Umbilical cord (tissue), 2 donors: ENCODE results near the gene SNAI3. TPM values are rescaled to one million over a fixed set of nuclear protein-coding genes. Genes with fewer than 3 reads are reported as not detected.
"Not testable (repeated sequence)": the region's sequence is repeated elsewhere in the genome, so short reads cannot be mapped to it uniquely, and the experiment has no call there.

ENCODE experiments used
- DNase-seq: peaks from one replicate; pipeline ENCODE4 v3.0.0-alpha.2; 2015; ENCODE audit warnings: low spot score
- total RNA-seq: library from RNA; depleted of rRNA; stranded (reverse); fragments of >200 nt; gene quantifications from one replicate; pipeline ENCODE4 v1.2.3, GENCODE V29; 2014; ENCODE audit warnings: low replicate concordance; ENCODE audit not compliant: insufficient read depth

Gene SNAI3
- total RNA-seq, 1 donor from 2014 or later: not detected

DNA sequence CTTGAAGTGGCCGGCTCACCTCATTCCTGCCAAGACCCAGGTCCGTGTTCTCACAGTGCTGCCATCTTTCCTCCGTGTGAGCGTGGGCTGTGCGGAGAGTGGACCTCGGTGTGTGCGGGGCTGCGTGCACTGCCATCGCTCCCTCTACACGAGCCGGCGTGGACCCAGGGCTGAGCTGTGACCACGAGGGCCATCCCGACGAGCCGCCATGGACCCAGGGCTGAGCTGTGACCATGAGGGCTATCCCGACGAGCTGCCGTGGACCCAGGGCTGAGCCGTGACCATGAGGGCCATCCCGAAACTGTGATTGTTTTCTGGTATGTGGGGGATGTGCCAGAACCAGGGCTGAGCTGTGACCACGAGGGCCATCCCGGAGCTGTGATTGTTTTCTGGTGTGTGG lies 14.5 kb downstream of the SNAI3 start:
- no peak for DNase-seq

DNA sequence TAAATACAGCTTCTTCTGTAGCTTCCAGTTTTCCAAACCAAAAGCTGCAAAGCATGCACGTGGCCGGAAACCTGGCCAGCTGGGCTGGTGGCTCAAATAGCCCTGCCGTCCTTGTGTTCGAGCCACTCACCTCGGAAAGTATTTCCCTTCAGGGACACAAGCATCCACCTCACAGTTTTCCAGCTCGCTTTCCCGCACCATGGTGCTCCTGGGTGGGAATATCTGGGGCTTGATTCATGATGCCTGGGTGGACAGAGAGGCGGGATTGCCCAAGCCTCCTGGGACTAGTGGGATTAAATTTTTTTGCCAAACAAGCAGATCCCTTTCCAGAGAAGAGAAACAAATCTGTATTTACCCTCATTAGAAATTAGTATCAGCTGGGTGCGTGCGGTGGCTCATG lies 16.3 kb downstream of the SNAI3 start:
- DNase-seq: no peak

DNA sequence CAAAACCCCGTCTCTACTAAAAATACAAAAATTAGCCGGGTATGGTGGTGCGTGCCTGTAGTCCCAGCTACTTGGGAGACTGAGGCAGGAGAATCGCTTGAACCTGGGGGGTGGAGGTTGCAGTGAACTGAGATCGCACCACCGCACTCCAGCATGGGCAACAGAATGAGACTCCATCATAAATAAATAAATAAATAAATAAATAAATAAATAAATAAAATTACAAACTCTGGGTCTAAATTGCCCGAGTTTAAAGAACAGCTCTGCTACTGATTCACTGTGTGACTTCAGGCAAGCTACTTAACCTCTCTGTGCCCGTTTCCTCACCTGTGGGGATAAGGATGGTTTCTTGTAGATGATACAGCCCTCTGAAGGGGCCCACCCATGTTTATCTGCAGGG lies 16.8 kb downstream of the SNAI3 start:
- not testable (repeated sequence) for DNase-seq

DNA sequence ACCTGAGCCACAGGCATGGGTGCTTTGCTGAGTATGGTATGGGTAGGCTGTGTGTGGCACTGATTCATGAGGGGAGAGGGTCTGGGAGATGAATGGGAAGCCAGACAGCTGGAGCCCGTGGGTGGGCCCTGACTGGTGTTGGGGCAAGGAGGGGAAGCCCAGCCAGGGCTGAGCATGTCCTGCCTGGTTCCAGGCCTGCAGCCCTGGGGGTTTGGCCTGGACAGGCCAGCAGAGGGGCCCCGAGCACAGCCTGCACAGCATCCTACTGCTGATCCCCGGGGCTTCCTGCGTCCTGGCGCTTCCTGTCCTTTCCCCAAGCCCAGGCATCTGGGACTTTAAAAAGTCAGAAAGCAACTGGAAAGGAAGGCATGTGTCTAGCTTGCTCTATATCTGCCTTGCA lies 18.8 kb downstream of the SNAI3 start:
- no peak for DNase-seq

DNA sequence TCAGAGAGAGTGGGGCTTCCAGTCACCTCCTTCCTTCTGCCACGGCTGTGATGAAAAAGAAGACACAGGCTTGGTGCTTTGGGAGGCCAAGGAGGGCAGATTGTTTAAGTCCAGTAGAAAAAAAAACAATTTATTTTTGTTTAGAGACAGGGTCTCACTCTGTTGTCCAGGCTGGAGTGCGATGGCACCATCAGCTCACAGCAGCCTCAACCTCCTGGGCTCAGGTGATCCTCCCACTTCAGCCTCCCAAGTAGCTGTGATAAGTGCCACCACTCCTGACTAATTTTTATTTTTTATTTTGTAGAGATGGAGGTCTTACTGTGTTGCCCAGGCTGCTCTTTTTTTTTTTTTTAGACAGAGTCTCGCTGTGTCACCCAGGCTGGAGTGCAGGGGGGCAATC lies 20.7 kb downstream of the SNAI3 start:
- no peak for DNase-seq

DNA sequence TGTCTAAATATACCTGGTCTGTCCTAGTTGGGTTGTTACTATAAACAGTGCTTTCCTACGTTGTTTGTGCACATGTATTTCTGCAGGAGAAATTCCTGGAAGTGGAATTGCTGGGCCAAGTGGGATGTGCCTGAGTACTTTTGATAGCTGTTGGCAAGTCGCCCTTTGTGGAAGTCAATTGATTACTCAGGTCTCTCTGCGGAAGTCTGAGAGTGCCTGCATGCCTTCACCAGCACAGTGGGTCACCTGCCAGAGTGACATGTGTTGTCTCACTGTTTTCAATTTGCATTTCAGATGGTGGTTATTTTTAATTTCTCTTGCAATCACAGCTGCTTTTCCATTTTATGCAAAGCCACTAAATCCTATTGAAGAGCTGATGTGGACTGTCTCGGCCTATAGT lies 21.2 kb downstream of the SNAI3 start:
- DNase-seq: no peak

DNA sequence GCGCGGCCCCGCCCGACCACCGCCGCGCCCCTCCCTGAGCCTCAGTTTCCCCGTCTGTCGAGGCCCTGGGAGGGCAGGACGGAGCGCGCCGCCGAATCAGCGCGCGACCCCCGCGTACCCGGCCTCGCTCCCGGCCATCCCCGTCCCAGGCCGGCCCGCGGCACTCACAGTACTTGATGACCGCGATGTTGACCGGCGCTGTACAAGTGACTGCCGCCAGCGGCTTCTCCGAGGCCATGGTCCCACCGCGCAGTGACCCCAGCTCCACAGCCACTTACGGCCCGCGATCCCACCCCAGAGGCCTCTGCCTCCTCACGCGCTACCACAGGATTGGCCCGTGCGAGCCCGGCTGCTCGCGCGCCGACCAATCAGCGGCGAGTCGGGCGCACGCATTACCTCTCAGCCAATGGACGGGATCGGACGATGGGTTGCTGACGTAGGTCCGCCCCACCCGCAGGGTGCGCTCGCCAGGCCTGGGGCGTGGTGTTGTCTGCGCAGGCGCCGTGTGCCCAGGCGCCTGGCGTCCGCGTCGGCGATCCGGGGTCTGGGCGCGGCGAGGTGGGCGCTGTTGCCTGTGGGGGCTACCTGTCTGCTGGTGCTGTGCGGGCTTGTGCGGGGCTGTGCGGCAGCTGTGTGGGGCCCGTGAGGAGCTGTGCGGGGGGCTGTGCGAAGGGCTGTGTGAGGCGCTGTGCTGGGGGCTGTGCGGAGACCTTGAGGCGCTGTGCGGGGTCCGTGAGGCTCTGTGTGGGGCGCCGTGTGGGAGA lies 23.3 kb downstream of the SNAI3 start, which contains the start of gene MVD:
Gene MVD (minus strand): TSS at position 249 of the 764 bp plus-strand sequence. CDS start 11 bp downstream, at position 238.
- DNase-seq: peak; percentile 99

DNA sequence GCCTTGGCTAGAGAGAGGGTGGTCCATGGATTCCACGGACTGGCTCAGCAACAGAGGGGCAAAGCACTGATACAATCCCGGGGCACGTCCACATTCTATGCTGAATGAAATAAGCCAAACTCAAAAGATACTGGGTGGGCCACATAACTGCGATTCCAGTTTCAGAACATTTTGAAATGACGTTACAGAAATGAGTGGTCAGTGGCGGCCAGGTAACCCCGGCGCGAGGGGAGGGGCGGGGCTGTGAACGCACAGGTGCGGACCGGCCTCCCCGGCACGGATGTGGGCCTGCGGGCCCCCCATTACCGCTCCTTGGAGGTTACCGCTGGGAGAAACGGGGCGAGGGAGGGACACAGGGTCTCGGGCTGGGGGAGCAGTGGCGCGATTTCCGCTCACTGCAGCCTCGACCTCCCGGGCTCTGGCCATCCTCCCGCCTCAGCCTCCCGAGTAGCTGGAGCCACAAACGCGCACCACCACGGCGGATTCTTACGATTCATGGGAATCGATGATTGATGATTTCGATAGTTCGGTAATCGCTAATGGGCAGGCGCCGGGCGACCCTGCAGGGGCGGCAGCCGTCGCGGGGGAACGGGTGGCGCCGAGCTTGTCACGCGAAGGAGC lies 24.0 kb downstream of the SNAI3 start:
- DNase-seq: no peak

DNA sequence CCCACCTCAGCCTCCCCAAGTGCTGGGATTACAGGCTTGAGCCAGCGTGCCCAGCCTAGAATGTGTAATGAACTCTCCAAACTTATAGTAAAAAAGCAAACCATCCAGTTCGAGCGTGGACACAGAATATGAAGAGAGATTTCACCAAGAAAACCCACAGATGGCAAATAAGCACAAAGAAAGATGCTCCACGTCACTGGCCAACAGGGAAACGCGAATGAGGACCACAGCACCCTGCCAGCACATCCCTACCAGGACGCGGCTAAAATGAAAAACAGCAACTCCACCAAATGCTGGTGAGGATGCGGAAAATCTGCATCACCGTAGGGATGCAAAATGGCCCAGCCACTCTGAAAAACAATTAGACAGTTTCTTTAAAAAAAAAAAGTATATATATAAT lies 24.8 kb downstream of the SNAI3 start:
- DNase-seq: no peak

DNA sequence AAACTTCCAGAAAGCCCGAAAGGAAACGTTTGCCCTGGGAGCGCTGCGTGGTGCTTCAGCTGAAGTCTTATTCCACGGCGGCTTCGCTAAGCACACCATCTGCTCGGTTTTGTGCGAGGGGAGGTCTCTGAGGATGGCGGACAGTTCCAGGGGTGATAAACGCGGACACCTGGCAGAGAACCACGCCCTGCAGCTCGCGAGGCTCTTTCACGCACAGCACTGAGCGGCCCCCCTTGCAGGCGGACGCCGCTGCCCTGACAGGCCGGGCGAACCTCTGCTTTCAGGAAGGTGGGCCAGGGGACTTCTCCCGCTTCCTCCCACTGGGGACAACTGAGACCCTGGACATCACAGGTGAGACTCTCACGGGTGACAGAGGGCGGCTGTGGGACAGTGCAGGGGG lies 27.1 kb downstream of the SNAI3 start:
- DNase-seq: no peak

DNA sequence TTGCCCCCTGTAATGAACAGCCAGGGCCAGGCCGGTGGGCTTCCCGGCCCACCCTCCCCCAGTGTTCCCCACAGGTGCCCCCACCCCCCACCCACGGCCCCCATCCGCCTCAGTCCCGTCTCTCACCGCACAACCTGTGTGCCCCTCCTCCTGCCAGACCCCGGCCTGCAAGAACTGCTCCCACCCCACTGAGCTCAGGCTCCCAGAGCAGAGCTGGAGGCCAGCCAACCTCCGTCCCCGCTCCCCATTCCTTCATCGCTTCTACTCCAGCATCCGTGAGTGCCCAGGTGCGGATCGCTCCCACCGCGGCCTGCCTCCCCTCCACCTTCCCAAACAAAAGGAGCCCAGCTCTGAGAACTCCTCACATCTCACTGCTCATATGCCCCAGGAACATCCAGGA lies 27.6 kb downstream of the SNAI3 start:
- no peak for DNase-seq

DNA sequence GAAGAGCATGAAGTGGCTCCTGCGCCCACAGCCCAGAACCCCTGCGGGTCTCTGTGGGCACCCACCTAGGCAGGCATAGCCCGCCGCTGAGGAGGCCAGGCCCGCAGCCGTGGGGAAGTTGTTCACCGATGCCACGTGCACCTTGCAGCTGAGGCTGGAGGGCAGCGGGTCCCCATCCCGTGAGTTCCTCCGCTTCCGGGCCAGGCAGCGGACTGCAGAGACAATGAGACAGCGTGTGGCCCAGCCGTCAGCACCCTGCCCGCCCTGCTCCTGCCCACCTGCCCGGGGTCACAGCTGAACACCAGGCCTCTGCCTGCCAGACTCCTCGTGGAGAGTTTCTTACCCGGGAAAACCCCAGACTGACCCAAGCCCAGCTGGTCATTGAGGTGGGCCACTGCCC lies 28.9 kb downstream of the SNAI3 start:
- DNase-seq: no peak

DNA sequence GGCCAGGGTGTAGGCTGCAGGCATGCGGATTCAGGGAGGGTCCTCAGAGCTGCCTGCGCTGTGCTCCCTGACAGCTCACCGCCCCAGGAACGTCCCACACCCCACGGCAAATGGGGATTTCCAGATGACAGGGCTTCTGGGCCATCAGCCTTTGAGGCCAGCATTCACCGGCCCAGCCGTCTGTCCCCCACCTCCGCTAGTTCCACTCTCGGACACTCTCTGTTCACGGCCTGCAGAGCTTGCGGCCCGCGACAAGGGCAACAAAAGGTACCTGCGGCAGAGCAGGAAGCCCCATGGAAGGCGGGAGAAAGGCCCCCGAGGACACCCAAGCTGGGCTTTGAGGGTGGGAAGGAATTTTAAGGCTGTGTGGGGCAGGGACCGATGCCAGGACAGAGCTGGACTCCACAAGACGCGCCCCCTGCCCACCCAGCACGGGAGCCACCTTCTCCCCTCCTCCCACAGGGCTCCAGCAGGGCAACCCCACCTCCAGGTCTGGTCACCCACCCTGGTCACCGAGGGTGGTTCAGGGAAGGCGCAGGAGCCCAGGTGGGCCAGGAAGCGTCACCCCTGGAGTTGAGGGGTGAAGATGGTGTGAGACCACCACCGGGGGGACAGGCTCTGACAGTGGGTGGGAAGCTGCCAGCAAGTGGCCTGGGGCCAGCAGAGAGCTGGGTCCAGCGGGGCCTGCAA lies 29.9 kb downstream of the SNAI3 start:
- no peak for DNase-seq

DNA sequence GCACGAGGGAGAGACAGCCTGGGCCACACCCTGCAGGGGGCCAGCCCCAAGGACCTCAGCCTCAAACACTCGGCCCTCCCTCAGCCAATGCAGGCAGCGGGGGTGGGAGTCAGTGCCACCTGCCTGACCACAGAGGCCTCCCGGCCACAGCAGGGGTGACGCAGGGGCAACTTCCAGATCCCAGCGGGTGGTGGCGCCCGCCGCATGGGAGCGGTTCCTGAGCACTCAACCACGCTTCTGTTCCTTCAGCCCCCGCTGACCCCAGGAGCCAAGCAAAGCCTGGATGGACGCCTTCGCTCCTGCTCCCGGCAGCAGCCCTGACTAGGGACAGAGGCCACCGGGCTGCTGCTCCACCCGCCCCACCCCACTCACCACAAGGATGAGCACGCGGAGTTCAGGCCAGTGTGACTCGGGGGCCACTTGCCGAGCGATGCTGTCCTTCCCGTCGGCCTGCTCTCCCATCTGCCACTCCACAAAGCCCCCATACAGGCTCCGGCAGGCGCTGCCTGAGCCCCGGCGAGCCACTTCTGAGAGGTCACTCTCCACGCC lies 30.5 kb downstream of the SNAI3 start:
- DNase-seq: no peak

DNA sequence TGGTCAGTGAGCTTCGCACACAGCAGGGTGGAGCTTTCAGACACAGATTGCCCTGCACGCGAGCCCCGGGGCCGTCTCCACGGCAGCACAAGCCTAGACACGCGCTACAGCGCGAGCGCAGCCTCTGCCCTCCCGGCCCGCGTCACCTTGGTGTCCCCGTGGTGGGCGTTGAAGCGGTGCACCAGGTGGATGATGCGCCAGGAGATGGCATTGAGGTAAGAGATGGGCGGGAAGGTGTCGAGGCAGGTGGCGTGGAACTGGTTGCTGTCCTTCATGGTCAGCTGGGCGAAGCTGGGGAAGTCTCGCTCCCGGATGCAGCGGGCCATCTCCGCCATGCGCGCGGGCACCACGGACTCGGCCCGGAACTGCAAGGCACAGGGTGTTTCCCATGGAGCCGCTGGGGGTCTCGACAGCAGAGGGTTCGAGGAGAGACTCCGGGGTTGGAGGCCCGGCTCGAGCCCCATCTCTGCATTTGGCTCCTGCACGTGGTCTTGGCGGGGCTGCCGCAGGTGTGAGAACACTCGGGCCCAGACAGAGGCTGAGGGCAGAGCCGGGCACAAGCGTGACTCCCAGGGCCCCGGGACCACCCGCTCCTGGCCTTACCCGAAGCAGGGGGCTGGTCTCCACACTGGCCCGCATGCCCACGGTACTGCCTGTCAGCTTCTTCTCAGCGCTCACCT lies 31.1 kb downstream of the SNAI3 start:
- DNase-seq: no peak

DNA sequence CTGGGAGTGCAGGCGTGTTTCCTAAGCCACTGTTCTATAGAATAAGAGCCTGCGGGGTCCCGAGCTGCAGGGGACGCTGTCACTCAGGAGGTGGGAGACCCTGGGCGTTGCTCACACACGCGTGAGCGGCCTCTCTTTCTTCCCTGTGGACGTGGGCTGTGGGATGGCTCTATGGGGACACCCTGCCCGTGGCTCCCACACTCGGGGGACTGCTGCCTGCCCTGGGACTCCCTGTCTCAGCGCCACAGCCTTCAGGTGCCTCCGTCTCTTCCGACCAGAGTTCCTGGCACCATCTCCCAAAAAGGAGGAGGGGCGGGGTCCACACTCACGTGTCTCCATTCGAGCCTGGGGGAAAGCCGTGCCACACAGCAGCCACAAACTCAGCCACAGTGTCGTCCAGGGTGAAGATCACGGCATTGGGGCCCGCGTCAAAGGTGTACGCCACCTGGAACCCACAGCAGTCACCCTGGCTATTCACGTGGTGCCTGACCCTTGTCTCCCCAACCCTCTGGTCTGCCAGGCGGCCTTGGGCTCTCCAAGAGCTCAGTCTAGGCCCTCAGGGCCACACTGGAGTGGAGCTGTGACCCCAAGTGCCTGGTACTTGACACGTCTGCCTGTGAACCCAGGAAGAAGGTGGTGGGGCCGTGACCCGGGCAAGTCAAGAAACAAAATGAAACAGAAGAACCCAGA lies 31.8 kb downstream of the SNAI3 start:
- no peak for DNase-seq

DNA sequence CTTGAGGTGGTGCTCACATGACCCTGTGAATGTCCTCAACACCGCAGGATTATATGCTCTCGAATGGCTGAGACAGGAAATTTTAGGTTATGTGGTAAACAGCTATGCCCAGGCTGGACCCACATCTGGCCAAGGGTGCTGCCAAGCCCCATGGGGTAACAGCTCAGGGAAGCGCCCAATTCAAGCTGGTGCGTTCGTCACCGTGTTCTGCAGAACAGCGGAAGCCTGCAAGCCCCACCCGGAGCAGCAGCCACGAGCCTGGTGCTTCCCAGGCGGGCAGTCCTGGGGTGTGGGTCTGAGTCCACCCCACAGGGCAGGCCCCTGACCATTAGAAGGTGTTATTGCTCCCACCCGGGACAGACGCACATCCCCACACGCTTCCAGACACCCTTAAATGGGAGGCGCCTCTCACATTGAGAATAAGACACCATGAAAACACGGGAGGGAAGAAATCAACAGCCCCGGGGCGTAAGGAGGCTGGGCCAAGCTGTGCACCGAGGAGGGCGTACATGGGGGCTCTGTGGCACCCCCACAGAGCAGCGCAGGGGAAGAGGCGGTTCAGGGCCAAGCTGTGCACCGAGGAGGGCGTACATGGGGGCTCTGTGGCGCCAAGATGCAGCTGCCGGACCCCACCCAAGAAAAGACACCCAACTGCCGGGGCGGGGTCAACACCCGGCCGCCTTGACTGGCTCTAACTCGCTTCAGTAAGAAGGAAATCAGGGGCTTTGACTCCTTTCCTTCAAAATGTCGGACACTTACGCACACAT lies 32.5 kb downstream of the SNAI3 start:
- no peak for DNase-seq

DNA sequence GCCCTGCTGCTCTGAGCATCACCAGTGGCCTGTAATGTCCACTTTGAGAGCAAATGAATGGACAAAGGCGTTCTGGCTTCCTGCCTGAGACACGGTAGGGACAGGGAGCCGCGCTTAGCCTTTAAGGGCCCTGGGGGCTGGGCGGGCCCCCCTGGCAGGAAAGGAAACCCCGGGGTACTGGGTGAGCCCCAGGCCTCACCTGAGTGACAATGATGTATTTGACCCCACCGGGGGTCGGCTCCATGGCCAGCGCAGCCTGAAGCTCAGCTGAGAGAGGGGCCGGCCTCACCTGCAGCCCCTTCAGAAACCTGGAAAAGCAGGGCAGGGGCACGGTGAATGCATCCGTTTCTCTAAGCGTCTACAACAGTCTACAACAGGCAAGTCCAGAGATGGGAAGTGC lies 33.2 kb downstream of the SNAI3 start:
- DNase-seq: no peak

DNA sequence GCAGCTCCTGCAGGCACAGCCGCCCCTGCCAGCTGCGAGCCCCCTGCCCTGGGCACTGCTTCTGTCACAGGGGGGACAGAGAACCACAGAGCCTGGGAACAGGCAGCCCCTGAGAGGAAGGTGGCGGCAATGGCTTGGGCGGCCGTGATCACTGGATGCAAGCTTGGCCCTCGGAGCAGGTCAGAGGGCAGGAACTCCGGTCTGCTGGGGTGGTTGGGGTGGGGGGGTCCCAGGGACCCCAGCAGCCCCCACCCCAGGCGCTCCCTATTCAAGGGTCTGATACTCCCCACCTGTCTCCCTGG lies 33.6 kb downstream of the SNAI3 start:
- no peak for DNase-seq

DNA sequence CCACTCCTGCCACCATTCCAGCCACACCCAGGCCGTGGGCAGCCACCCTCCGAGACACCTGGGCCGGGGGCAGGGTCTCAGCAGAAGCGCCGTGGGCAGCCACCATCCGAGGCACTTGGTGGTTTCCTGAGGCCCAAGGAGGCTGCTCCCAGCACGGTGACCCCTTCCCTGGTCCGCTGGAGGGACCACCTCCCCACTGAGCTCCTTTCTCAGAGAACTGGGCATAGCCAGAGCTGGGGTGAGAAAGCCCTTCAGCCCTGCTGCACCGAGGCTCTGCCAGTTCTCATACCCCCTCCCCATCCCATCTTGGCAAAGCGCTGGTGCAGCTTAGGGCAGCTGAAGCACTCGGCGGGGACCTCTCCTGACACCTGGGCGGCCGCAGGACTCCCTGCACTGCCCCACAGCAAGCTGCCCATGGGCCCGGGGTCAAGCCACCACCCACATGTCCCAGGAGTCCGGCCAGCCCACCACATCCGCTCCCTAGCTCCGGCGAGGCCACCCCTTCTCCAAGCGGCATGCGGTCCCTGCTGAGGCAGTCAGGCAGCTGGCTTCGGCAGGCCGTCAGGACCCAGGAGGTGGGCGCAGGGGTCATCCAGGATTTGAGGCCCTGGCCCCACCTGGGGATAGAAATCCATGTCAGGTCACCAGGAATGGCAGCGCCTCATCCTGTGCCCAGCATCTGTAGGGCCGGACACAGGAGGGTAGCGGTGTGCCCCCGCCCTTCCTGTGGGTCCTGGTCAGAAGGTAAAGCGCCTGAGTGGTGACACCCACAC lies 34.1 kb downstream of the SNAI3 start:
- no peak for DNase-seq
